AG04449 (cell line): Measurements from ENCODE around the gene KRTAP10-2.

Source experiments
- CTCF ChIA-PET: fragments of 350-600 bp; formaldehyde crosslinking; extraction: SDS; loops from one replicate; lab custom pipeline; 2021; ENCODE audit warnings: antibody characterized with exemption; lab: Yijun Ruan, JAX
- POLR2A ChIA-PET: fragments of 400-600, 350-600 bp; formaldehyde crosslinking; extraction: SDS; loops from one replicate; lab custom pipeline; 2020; ENCODE audit warnings: antibody characterized with exemption, inconsistent platforms; lab: Yijun Ruan, JAX
- DNase-seq: peaks from one replicate; pipeline ENCODE4 v3.0.0-alpha.2; 2010; ENCODE audit warnings: low read depth, low spot score
- H3K4me3 ChIP-seq: 2 replicates; pipeline ENCODE4 v1.5.1; 2011; ENCODE audit warnings: low read depth, mild to moderate bottlenecking, control low read depth, low read length
- CTCF ChIP-seq: IDR thresholded peaks from one replicate; pipeline ENCODE4 v1.5.1; 2011; ENCODE audit warnings: mild to moderate bottlenecking, moderate library complexity, low read length, control low read depth, inconsistent platforms; ENCODE audit not compliant: insufficient read depth; ENCODE audit errors: missing control alignments

KRTAP10-2 gene

GRCh38 chr21:44530221-44530902 lies 20.9 kb downstream of the KRTAP10-2 start:
- TF ChIP-seq CTCF, result no peak
- CTCF ChIA-PET, result no interaction called here
- POLR2A ChIA-PET, result no interaction called here
- H3K4me3 ChIP-seq, result no peak overlapping the region
- DNase-seq, result no peak

- ChIA-PET CTCF (no interaction called here), POLR2A (no interaction called here)
- TF ChIP-seq CTCF, result no peak
- no peak for DNase-seq
- H3K4me3 ChIP-seq, result no peak overlapping the region
Measured at GRCh38 chr21:44529503-44530125, 21.7 kb downstream of the KRTAP10-2 start.

- no peak overlapping the region for H3K4me3 ChIP-seq
- TF ChIP-seq CTCF, result no peak
- ChIA-PET POLR2A (no interaction called here), CTCF (no interaction called here)
- no peak for DNase-seq
Measured at GRCh38 chr21:44529011-44529421, 22.3 kb downstream of the KRTAP10-2 start.

GRCh38 chr21:44528634-44528995 lies 22.7 kb downstream of the KRTAP10-2 start:
- CTCF ChIA-PET, result no interaction called here
- DNase-seq, result no peak
- TF ChIP-seq CTCF, result no peak
- H3K4me3 ChIP-seq, result no peak overlapping the region
- POLR2A ChIA-PET, result no interaction called here

GRCh38 chr21:44527983-44528633 lies 23.2 kb downstream of the KRTAP10-2 start:
- ChIA-PET CTCF (no interaction called here), POLR2A (no interaction called here)
- TF ChIP-seq CTCF, result no peak

More at GRCh38 chr21:44527983-44528633, 23.2 kb downstream of the KRTAP10-2 start:
- DNase-seq, result no peak
- no peak overlapping the region for H3K4me3 ChIP-seq
